Smooth muscle cell (in vitro differentiated cells): ENCODE data around the gene INPP5J. TPM values are rescaled to one million over a fixed set of nuclear protein-coding genes. Genes with fewer than 3 reads are reported as not detected.

ENCODE experiments used
- DNase-seq: peaks from one replicate; lab custom pipeline; 2025; ENCODE audit not compliant: unreplicated experiment; lab: John Stamatoyannopoulos, UW
- H2AFZ ChIP-seq: fragments of 200-600 bp; sonication (generic); 2 replicates; pipeline ENCODE4 v1.6.0; 2016; ENCODE audit warnings: antibody characterized with exemption, low read depth, mild to moderate bottlenecking
- H3F3A ChIP-seq: fragments of 200-600 bp; sonication (generic); 2 replicates; pipeline ENCODE4 v1.6.0; 2017; ENCODE audit warnings: antibody characterized with exemption, low read depth
- H3K27ac ChIP-seq: fragments of 200-600 bp; sonication (generic); 2 replicates; pipeline ENCODE4 v1.5.1; 2016; ENCODE audit warnings: low read depth, mild to moderate bottlenecking
- H3K27me3 ChIP-seq: fragments of 200-600 bp; sonication (generic); 2 replicates; pipeline ENCODE4 v1.6.1; 2016; ENCODE audit warnings: low read depth, mild to moderate bottlenecking
- H3K36me3 ChIP-seq: fragments of 200-600 bp; sonication (generic); 2 replicates; pipeline ENCODE4 v1.5.1; 2016; ENCODE audit warnings: low read depth
- H3K4me1 ChIP-seq: fragments of 200-600 bp; sonication (generic); 2 replicates; pipeline ENCODE4 v1.5.1; 2016; ENCODE audit warnings: low read depth
- H3K4me2 ChIP-seq: fragments of 200-600 bp; sonication (generic); 2 replicates; pipeline ENCODE4 v1.6.0; 2016; ENCODE audit warnings: mild to moderate bottlenecking
- H3K4me3 ChIP-seq: fragments of 200-600 bp; sonication (generic); 2 replicates; pipeline ENCODE4 v1.5.1; 2016; ENCODE audit warnings: mild to moderate bottlenecking
- H3K79me2 ChIP-seq: fragments of 200-600 bp; sonication (generic); 2 replicates; pipeline ENCODE4 v1.6.0; 2016; ENCODE audit warnings: low read depth, mild to moderate bottlenecking
- H3K9ac ChIP-seq: fragments of 200-600 bp; sonication (generic); 2 replicates; pipeline ENCODE4 v1.6.0; 2016; ENCODE audit warnings: low read depth
- H3K9me3 ChIP-seq: fragments of 200-600 bp; sonication (generic); replicated peaks from 2 replicates; pipeline ENCODE4 v1.5.1; 2016; ENCODE audit warnings: low read depth
- H4K20me1 ChIP-seq: fragments of 200-600 bp; sonication (generic); 2 replicates; pipeline ENCODE4 v1.6.0; 2016; ENCODE audit warnings: low read depth
- CTCF ChIP-seq: fragments of 200-600 bp; sonication (generic); IDR thresholded peaks from 2 replicates; pipeline ENCODE4 v1.5.1; 2017; ENCODE audit warnings: borderline replicate concordance, mild to moderate bottlenecking, antibody characterized with exemption; ENCODE audit not compliant: insufficient read depth, poor library complexity, severe bottlenecking
- WGBS: methylation state at CpG from one replicate; pipeline ENCODE4 v1.1.7; 2016; ENCODE audit warnings: low lambda C conversion rate; 5-methylcytosine and 5-hydroxymethylcytosine counted together
- polyA plus RNA-seq: library from polyadenylated mRNA; unstranded; fragments of >200 nt; fragmentation: Nextera tagmentation; extraction: Ambion mirVana; gene quantifications from 2 replicates; pipeline ENCODE4 v1.2.1, GENCODE V29; 2016
- total RNA-seq: library from RNA; depleted of rRNA; stranded (reverse); fragments of >200 nt; gene quantifications from 2 replicates; pipeline ENCODE4 v1.2.3, GENCODE V29; 2014

Gene INPP5J
- total and polyA plus RNA-seq, 2 experiments from 2014 or later: 0.66 to 1.2 TPM

DNA sequence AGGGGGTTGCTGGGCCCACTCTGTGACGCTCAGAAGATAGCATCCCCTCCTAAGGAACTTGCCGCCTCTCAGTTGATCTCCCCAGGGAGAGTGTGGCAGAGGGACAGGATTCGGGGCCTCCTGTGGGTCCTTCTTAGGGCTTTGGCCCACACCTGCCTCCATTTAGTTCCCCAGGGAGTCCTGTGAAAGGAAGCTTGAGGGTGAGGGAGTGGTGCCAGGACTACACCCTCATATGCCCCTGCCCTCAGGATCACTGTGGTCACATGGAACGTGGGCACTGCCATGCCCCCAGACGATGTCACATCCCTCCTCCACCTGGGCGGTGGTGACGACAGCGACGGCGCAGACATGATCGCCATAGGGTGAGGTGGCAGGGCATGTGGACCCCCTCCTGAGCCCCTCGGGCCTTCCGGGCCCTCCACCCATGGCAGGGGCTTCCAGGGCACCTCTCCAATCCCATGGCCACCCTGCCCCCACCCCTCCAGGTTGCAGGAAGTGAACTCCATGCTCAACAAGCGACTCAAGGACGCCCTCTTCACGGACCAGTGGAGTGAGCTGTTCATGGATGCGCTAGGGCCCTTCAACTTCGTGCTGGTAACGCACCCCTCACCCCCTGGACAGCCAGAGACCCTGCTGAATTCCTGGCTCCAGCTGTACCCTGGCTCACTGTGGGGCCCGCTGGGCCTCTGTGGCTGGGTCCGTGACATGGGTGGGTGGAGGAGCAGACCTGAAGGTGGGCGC is 3.5 kb downstream of the INPP5J start:
- Histone ChIP-seq H3K27ac (no peak overlapping the region), H2AFZ (no peak overlapping the region), H3K27me3 (no peaks in the 10 kb centered on the region), H3K9me3 (no peaks in the 10 kb centered on the region), H4K20me1 (no peaks in the 10 kb centered on the region), H3K79me2 (no peaks in the 10 kb centered on the region), H3K4me2 (no peak overlapping the region), H3F3A (no peaks in the 10 kb centered on the region), H3K9ac (no peak overlapping the region), H3K4me3 (no peak overlapping the region), H3K4me1 (no peaks in the 10 kb centered on the region), H3K36me3 (no peaks in the 10 kb centered on the region)
- no peak for TF ChIP-seq CTCF
- DNase-seq: no peak
- WGBS: 92% methylated on average over 22 of the region's 22 CpGs

- WGBS: 96% methylated on average over 11 of the region's 13 CpGs
- H3K79me2 ChIP-seq: no peaks in the 10 kb centered on the region
- H3K4me2 ChIP-seq: no peak overlapping the region
- H3K4me1 ChIP-seq: no peaks in the 10 kb centered on the region
- no peak overlapping the region for H2AFZ ChIP-seq
- no peaks in the 10 kb centered on the region for H3K27me3 ChIP-seq
- no peaks in the 10 kb centered on the region for H3K9me3 ChIP-seq
- no peak overlapping the region for H3K27ac ChIP-seq
- H3F3A ChIP-seq: no peaks in the 10 kb centered on the region
- no peak for DNase-seq
- TF ChIP-seq CTCF: no peak
- no peaks in the 10 kb centered on the region for H3K36me3 ChIP-seq
- H4K20me1 ChIP-seq: no peaks in the 10 kb centered on the region
- H3K4me3 ChIP-seq: no peak overlapping the region
- H3K9ac ChIP-seq: no peak overlapping the region
Measured at GRCh38 chr22:31126869-31127175, 4.1 kb downstream of the INPP5J start.

DNA sequence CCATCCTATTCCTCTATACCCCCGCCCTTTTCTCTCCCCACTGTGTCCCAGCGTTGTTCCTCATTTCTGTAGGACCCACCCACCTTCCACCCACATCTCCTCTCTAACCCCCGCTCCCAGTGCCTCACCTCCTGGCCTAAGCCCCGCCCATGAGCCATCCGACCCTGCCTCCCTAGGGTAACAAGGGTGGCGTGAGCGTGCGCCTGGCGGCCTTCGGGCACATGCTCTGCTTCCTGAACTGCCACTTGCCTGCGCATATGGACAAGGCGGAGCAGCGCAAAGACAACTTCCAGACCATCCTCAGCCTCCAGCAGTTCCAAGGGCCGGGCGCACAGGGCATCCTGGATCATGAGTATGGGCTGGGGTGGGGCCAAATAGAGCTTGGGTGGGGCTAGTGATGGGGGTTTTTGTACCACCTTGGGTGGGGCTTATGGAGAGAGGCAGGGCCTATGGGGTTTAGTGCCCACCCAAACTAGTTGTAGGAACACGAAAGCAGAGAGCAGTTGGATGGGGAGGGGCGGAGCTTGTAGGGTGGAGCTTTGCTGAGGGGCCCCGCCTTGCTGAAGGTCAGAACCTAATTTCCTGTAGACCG is 4.5 kb downstream of the INPP5J start:
- no peak overlapping the region for H2AFZ ChIP-seq

More for the DNA sequence above, 4.5 kb downstream of the INPP5J start:
- no peak overlapping the region for H3K27ac ChIP-seq
- 75% methylated on average over 17 of the region's 19 CpGs for WGBS
- H3F3A ChIP-seq: no peaks in the 10 kb centered on the region
- H3K79me2 ChIP-seq: no peaks in the 10 kb centered on the region
- TF ChIP-seq CTCF: no peak
- H4K20me1 ChIP-seq: no peaks in the 10 kb centered on the region
- no peaks in the 10 kb centered on the region for H3K27me3 ChIP-seq
- H3K9me3 ChIP-seq: no peaks in the 10 kb centered on the region
- H3K4me1 ChIP-seq: no peaks in the 10 kb centered on the region
- no peaks in the 10 kb centered on the region for H3K36me3 ChIP-seq
- no peak overlapping the region for H3K9ac ChIP-seq
- no peak for DNase-seq
- H3K4me2 ChIP-seq: no peak overlapping the region
- H3K4me3 ChIP-seq: no peak overlapping the region
